GM18507 (cell line): Measurements from ENCODE around the gene ABCG8.

Experiments
- DNase-seq: peaks from one replicate; pipeline ENCODE4 v3.0.0; 2011; ENCODE audit warnings: low read depth; ENCODE audit not compliant: insufficient read length; ENCODE audit errors: extremely low spot score
- FAIRE-seq: peaks from 2 replicates; lab custom pipeline; 2011; peaks lifted over from hg19 to GRCh38; lab: Jason Lieb, UNC

ABCG8 gene

DNA sequence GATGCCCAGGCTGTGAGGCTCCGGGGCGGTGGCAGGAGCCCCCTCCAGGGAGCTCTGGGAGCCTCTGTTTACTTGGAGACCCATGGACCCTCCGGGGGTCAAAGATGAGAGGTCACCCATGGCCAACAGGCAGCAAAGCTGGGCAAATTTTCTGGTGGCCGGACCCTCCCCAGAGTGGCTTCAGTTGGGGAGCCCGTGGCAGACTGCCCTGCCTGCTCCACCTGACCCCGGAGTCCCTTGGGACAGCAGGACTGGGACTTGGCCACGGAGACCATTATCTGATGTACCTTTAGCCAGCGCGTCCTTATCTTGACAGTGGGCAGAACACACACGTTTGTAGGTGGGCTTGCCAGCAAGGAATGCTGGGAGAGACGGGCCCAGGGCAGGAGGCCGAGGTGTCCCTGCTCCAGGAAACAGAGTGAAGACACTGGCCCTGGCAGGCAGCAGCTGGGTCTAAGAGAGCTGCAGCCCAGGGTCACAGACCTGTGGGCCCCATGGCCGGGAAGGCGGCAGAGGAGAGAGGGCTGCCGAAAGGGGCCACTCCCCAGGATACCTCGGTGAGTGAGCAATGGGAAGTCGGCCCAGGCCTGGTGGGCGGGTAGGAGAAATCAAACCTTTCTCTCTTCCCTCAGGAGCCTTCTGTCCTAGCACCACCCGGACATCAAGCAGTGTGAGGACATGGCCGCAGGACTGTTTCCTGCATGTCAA, at the start of gene ABCG8, which contains the start of gene ABCG5:
Gene ABCG8, plus strand, starts transcription at position 412 of the 708 bp plus-strand sequence. Its CDS starts 83 bp downstream, at position 495.
Gene ABCG5, minus strand, starts transcription at position 280 of the 708 bp plus-strand sequence. Its CDS starts 160 bp downstream, at position 120.
- DNase-seq (no peak), FAIRE-seq (no peak)

GRCh38 chr2:43790147-43790546, 48.6 kb upstream of the ABCG8 start:
- DNase-seq (no peak), FAIRE-seq (no peak)

GRCh38 chr2:43791035-43791765, 47.6 kb upstream of the ABCG8 start:
- no peak for FAIRE-seq
- no peak for DNase-seq

DNA sequence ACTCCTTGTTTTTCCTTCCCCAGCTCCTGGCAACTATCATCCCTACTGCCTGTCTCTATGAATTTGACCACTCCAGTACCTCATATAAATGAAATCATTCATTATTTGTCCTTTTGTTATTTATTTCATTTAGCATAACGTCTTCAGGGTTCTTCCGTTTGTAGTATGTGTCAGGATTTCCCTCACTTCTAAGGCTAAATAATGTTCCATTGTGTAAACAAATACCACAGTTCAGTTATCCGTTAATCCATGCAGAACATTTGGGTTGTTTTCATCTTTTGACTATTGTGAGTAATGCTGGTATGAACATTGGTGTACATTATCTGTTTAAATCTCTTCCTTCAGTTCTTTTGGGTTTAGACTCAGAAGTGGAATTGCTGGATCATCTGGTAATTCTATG, 46.1 kb upstream of the ABCG8 start:
- DNase-seq (no peak), FAIRE-seq (peak; percentile 79)

- FAIRE-seq (no peak), DNase-seq (no peak)
These were observed 43.8 kb upstream of the ABCG8 start for GRCh38 chr2:43794956-43795355.

GRCh38 chr2:43796206-43796605, 42.6 kb upstream of the ABCG8 start:
- FAIRE-seq (no peak), DNase-seq (no peak)

- DNase-seq (no peak), FAIRE-seq (peak; percentile 55)
These were observed 40.5 kb upstream of the ABCG8 start for GRCh38 chr2:43798300-43798699.

GRCh38 chr2:43800894-43801293, 37.9 kb upstream of the ABCG8 start:
- no peak for FAIRE-seq
- DNase-seq: no peak

DNA sequence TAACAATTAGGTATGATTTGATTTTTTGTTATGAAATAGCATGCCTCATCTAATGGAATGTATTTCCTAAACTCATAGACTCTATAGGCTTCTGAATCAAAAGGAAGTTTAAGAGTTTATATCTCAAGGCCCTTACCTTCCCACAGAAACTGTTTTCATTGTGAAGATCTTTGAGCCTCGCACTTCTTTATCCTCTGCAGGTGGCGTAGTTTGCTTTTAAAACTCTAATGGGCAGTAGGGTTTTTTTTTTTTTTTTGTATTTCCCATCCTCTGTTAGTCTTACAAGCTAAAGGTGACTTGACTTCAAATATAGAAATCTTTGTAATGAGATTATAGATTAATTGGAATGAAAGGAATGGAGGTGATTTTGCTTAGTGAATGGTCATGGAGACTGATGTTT, 36.6 kb upstream of the ABCG8 start:
- DNase-seq (no peak), FAIRE-seq (no peak)

GRCh38 chr2:43803113-43803512, 35.7 kb upstream of the ABCG8 start:
- DNase-seq: no peak
- no peak for FAIRE-seq

DNA sequence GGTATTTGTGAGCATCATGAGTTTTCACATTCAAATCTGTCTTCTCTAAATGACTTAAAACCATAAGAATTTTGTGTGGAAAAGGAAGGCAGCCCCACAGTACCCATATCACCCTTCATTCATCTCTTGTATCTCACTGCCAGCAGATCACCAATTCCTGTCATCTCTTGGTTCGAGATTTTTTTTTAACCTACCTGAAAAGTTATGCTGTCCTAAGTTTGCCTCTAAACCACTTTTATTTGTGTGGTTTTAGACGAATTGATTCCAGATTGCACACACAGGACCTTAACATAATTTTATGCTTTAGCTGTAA, 32.1 kb upstream of the ABCG8 start:
- FAIRE-seq: no peak

GRCh38 chr2:43810452-43810851, 28.3 kb upstream of the ABCG8 start:
- FAIRE-seq (no peak), DNase-seq (no peak)

More for the DNA sequence above, 32.1 kb upstream of the ABCG8 start:
- DNase-seq: no peak

DNA sequence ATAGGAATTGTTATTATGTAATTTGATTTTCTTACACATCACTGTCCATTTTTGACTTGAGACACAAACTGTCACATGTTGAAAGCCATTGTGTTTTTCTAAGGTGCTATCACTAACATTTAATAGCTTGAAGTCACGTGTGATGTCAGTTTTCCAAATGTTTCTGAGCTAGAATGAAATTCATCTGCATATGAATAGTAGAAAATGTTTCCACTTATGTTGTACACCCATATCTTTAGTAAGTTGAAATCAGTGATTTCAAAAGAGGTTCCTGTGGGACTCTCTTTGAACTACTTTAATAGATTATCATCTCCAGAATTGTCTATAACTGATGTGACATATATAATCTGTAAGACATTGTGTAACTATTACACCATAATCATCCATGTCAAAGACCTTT, 27.9 kb upstream of the ABCG8 start:
- FAIRE-seq (no peak), DNase-seq (no peak)

- no peak for FAIRE-seq
These were observed 26.8 kb upstream of the ABCG8 start for GRCh38 chr2:43812006-43812405.

DNA sequence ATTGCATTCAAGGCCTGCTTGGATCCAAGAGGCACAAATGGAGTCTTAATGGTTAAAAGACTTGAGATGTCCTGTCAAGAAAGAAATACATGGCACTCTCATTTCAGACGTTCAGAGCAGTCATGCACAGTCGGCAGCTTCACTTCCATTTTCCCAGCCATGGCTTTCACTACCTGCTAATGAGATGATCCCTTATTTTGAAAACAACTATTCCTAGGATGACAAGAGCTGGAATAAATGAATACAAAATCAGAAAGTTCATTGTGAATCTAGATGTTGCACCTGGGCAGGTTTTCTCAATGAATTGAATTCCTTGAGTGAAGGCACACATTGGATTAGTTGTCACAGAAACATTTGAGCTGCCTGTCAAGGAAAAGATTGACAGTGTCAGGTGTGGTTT, 25.8 kb upstream of the ABCG8 start:
- DNase-seq (no peak), FAIRE-seq (no peak)

More at GRCh38 chr2:43812006-43812405, 26.8 kb upstream of the ABCG8 start:
- DNase-seq: no peak

GRCh38 chr2:43814711-43815110, 24.1 kb upstream of the ABCG8 start:
- DNase-seq (no peak), FAIRE-seq (no peak)

DNA sequence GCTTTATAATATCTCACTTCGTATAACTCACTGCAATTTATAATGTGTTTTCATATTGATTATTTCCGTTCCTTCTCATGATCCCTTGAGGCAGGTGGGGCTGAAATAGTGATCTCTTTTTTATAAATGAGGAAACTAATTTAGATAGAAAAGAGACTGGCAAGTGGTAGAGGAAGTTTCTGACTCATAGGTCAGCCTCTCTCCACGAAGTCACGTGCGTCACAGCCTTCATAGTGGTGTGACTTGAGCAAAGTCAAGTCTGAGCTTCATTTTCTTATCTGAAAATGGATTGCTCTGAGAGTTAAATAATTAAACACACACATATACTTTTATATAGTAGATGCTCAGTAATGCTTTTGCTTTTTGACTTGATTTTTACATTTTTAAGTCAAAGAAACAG, 20.0 kb upstream of the ABCG8 start:
- no peak for FAIRE-seq
- DNase-seq: no peak

GRCh38 chr2:43819491-43820163, 19.1 kb upstream of the ABCG8 start:
- FAIRE-seq (no peak), DNase-seq (no peak)

DNA sequence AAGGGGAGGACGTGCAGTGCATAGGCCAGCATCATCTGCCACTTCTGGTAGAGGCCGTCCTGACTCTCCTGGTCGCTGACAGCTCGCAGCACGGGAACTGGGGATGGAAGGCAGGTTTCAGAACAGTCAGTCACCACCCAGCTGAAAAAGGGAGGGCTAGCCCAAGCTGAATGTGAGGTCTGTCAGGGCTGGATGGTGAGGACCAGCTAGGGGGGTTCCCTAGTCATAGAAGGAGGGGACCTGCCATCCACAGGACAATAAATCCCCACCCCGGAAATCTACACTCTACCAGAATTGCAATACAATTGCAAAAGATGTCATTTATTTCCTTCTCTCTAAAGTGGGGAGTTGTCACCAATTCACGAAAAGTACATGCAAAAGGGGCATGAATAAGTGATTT, 15.9 kb upstream of the ABCG8 start:
- no peak for FAIRE-seq

DNA sequence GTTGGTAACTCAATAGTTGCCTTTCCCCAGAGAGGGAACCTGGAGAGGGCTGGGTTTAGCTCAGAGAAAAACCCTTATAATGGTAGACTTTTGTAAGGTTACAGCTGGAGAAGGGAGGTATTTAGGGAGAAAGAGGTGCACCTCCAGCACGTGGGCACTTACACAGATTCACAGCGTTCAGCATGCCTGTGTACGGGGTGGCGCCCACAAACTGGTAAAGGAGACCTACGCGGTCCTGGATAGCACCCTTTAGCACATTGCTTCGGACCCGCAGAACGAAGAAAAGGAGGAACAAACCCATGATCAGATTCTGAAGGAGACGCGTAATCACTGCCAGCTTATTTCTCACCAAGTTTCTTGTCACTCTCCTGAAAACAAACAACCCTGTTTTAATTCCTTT, 15.0 kb upstream of the ABCG8 start:
- FAIRE-seq: no peak
- DNase-seq: no peak

More for the DNA sequence above, 15.9 kb upstream of the ABCG8 start:
- DNase-seq: no peak

DNA sequence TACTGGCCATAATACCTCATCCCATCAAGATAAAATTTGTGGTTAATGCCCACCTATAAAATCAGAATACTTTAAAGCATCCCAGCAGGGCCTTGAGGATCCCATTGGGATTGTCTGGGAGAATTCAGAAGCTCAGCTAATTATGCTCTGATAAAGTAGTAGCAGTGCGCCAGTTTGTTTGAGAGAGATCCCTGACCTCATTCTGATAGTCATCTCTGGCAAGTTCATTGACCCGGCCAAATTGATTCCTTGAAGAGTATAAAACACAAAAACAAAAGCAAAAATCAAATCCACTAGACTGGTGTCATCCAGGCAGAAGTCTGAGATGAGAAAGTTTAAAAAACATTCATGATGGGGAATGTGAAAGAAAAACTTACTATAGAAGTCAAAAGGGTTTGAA, 14.3 kb upstream of the ABCG8 start:
- DNase-seq (no peak), FAIRE-seq (no peak)
